ENCODE data around the gene PVRIG.
A peak's percentile ranks its signal among the peaks of the same experiment; 100 is the strongest.
"Not testable (repeated sequence)": the region's sequence is repeated elsewhere in the genome, so short reads cannot be mapped to it uniquely, and the experiment has no call there.

PVRIG gene

DNA sequence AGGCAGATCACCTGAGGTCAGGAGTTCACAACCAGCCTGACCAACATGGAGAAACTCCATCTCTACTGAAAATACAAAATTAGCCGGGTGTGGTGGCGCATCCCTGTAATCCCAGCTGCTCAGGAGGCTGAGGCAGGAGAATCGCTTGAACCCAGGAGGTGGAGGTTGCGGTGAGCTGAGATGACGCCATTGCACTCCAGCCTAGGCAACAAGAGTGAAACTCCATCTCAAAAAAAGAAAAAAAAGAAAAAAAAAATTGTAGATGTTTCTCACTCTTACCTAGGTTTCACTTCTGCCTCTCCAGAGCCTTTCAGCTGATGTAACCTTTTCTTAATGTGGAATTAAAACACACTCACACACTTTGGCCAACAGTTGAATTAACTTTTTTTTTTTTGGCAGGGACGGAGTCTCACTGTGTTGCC lies 23.8 kb upstream of the PVRIG start:
- DNase-seq: not testable (repeated sequence)

DNA sequence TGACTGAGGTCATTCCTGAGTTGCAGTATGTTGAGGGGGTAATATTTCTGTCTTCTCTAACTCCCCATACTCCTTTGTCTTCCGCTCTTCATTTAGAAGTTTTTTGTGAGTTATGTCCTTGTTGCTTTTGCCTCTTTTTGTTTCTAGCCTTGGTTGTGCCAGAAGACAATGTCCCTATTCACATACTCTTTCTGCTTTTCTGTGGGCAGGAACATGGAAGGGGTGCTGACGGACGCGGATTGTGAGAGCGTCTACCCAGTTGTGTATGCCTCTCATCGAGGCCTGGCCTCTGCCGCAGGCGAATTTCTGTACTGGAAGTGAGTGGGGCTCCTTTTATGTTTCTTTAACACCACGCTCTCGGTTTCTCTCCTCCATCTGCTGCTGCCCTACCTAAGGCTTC lies 21.5 kb upstream of the PVRIG start:
- DNase-seq: no peak

DNA sequence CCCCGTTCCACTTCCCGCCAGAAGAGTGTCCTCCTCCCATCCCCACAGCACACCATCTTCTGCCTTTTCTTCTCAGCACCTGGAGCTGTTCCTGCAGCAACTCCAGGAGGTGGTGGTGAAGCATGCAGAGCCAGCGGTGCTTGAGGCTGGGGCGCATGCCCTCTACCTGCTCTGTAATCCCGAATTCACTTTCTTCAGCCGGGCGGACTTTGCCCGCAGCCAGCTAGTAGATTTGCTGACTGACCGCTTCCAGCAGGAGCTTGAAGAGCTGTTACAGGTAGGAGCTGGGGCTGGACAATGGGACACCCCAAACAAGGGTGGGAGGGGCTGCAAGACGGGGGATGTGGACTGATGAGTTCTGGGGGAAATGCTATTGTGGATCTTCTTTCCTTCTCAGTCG lies 19.1 kb upstream of the PVRIG start:
- DNase-seq: no peak

DNA sequence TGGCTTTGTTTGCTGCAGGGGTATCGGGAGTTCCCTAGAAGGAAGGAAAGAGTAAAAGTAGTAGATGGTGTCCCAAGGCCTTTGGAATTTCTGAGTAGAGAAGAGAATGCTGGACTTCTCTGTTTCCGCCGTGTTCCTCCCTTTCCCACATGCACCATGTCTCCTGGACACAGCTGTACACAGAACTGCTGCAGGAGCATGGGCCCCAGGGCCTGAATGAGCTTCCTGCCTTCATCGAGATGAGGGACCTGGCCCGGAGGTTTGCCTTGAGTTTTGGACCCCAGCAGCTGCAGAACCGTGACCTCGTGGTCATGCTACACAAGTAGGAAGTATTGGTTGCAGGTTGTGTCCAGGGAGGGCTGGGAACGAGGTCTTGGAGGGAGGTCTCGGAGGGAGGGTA lies 15.3 kb upstream of the PVRIG start:
- no peak for DNase-seq

DNA sequence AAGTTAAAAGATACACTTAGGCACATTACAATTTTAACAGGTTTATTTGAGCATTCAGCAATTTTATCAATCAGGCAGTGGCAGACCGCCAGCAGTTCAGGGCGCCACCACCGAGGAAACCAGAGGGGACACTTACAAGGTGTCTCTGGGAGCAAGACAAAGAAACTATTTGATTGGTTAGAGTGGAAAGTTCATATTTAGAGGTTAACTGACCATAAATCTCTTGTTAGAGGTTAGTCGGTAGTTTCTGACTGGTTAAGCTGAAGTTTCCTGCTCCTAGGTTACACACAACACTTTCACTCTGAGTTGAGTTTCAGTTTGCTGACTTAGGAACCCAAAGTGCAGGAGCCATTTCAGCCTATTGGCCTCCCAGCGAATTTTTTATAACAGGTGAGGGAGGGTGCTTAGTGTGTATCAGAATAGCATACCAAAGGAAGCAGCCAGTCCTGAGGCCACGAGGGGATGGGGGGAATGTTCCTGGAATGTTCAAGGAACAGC lies 10.8 kb upstream of the PVRIG start:
- DNase-seq: no peak

DNA sequence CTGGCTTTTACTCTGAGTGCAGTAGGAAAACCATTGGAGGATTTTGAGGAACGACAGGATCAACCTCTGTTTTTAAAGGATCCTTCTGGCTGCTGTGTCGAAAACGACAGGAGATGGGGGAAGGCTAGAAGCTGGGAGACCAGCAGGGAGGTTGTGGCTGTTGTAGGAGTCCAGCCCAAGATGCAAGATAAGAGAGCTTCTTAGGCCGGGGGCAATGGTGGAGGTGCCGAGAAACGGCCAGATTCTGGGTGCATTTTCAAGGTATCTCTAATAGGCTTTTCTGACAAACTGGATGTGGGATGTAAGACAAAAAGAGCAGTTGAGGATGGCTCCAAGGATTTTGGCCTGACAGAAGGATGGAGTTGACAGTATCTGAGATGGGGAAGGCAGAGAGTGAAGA lies 10.3 kb upstream of the PVRIG start:
- no peak for DNase-seq

DNA sequence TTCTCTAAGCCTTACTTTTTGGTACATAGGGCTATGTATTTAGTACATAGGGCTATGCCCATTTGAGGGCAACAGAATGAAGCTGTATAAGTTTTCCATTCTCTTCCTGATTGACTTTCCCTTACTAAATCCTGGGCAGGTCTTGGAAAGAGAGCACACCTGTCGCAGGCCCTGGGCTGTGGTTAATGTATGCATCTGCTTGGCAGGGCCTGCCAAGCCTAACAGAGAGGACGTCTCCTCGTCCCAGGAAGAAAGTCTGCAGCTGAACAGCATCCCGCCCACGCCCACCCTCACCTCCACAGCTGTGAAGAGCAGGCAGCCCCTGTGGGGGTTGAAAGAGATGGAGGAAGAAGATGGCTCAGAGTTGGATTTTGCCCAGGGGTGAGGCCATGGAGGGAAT lies 8.9 kb upstream of the PVRIG start:
- DNase-seq: no peak

DNA sequence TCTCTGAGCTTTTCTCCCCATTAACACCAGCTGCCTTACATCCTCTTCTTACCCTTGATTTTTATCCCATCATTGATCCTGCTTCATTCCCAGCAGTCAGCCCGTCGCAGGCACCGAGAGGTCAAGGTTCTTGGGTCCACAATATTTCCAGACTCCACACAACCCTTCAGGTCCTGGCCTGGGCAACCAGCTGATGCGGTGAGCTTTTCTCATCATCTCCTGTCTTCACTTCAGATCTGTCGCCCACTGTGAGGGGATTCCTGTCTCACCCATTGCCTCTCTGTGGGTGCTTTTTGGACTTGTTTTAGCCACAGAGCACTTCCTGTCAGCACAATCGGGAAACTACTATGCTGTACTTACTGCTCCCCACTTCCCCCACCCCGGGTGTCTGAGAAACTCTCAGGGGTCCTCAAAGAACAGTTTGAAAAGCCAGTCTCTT lies 8.4 kb upstream of the PVRIG start:
- no peak for DNase-seq

DNA sequence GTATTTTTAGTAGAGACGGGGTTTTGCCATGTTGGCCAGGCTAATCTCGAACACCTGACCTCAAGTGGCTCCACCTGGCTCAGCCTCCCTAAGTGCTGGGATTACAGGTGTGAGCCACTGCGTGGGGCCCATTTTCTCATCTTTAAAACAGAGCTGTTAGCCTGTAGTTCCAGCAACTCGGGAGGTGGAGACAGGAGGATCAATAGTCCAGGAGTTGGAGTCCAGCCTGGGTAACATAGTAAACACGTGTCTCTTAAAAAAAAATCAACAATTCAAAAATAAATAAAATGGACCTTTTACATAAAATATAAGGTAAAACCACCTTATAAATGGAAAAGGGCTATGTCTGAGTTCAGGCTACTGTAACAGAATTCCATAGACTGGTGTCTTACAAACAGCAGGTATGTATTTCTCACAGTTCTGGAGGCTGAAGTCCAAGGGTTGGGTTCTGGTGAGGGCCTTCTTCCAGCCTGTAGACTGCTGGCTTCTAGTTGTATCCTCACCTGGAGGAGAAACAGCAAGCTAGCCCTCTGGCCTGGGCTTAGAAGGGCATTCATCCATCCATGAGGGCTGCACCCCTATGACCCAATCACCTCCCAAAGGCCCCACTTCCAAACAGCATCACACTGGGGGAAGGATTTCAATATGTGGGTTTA lies 7.0 kb upstream of the PVRIG start:
- DNase-seq: no peak

DNA sequence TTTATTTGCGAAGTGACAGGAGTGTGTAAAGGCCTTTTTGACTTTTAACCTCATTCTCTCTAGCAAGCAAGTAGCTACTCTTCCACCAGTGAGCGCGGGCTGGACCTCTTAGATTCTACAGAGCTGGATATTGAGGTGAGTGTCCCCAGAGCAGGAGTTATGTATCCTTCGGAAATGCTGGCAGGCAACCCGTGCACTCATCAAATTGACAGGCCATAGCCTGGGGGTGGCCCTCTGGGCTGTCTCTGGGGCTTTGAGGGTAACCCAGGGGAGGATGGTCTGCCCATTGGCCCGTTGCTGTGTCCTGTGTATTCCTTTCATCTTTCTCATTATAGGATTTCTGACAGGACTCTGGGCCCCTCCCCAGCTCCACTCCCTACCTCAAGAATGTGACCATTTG lies 6.1 kb upstream of the PVRIG start:
- no peak for DNase-seq

DNA sequence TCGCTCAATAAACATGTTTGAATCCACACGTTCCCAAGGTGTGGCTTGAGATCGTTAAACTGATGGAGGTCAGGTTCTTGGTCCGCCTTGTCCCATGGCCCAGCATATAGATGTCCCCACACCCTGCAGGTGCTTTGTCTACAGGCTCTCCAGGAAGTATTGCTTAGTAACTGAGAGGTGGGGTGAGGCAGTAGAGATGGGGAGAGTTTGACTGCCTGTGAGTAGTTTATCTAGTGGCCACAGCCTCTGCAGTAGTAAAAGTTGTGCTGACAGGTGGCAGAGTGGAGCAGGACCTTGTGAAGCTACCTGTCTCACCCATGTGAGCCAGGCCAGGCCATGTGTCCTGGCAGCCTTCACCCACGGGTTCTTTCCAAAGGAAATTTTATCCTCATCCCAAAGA lies 5.4 kb upstream of the PVRIG start:
- not testable (repeated sequence) for DNase-seq

DNA sequence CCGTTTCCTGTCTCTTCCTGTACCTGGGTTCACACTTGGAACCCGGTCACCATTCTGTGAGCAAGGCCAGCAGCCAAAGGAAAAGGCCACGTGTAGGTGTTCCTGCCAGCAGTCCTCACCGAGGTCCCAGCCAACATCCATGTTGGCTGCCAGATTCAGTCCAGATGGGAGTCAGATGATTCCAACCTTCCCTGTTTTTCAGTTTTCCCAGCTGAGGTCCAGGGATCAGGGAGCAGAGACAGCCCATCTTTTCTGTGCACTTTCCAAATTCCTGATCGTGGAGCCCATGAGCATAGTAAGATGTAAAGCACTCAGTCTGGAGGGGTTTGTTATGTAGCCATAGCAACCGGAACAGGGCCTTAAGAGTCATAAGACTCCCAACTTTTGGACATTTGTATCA lies 3.9 kb upstream of the PVRIG start:
- peak; percentile 29 for DNase-seq

DNA sequence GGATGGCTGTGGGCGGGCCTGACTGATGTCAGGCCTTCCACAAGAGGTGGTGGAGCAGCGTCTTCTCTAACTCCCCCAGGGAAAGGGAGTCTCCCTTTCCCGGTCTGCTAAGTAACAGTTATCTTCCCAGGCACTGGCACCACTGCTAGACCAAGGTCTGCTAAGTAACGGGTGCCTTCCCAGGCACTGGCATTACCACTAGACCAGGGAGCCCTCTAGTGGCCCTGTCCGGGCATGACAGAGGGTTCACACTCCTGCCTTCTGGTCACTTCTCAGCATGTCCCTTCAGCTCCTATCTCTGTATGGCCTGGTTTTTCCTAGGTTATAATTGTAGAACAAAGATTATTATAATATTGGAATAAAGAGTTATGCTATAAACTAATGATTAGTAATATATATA lies 1.8 kb upstream of the PVRIG start:
- not testable (repeated sequence) for DNase-seq

DNA sequence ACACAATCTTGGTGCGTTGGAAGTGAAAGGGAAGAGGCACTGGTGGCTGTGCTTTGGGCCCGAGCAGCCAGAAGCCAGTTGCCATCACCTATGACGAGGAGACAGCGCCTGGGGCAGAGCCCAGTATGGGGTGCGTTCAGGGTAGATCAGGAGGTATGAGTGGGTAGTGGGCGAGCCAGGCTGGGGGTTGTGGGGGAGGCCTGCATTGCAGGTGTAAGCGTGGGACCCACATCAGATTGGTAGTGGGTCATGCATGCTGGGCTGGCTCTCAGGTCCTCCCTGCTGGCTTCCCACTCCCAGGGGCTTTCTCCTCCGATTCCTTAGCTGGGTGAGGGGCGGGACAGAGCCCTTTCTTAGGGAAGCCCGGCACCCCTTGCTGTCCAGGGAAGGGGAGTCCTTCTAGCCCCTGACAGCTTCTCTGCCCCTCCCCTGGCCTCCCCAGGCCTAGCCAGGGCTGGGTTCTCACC lies 445 bp upstream of the PVRIG start:
- no peak for DNase-seq

DNA sequence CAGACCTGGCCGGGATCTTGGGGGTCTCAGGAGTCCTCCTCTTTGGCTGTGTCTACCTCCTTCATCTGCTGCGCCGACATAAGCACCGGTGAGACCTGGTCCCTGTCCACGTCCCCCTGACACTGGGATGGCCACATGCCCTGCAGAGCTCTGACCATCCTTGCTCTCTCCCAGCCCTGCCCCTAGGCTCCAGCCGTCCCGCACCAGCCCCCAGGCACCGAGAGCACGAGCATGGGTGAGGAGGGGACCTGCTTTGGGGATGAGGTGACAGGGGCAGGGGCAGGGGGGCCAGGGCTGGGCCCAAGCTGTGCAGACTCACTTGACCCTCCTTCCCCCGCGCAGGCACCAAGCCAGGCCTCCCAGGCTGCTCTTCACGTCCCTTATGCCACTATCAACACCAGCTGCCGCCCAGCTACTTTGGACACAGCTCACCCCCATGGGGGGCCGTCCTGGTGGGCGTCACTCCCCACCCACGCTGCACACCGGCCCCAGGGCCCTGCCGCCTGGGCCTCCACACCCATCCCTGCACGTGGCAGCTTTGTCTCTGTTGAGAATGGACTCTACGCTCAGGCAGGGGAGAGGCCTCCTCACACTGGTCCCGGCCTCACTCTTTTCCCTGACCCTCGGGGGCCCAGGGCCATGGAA lies 959 bp downstream of the PVRIG start:
- DNase-seq: no peak

DNA sequence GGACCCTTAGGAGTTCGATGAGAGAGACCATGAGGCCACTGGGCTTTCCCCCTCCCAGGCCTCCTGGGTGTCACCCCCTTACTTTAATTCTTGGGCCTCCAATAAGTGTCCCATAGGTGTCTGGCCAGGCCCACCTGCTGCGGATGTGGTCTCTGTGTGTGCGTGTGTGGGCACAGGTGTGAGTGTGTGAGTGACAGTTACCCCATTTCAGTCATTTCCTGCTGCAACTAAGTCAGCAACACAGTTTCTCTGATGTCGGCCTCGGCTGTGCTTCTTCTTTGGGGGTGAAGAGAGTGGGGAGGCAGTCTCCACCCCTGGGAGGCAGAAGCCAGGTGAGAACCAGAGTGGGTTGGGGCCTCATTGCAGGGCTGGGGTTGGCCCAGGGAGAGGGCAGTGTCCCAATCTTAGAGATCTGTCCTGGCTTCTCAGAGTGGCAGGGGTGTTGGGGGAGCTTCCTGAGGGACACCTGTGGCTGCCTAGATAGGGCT lies 1.5 kb downstream of the PVRIG start:
- DNase-seq: no peak

DNA sequence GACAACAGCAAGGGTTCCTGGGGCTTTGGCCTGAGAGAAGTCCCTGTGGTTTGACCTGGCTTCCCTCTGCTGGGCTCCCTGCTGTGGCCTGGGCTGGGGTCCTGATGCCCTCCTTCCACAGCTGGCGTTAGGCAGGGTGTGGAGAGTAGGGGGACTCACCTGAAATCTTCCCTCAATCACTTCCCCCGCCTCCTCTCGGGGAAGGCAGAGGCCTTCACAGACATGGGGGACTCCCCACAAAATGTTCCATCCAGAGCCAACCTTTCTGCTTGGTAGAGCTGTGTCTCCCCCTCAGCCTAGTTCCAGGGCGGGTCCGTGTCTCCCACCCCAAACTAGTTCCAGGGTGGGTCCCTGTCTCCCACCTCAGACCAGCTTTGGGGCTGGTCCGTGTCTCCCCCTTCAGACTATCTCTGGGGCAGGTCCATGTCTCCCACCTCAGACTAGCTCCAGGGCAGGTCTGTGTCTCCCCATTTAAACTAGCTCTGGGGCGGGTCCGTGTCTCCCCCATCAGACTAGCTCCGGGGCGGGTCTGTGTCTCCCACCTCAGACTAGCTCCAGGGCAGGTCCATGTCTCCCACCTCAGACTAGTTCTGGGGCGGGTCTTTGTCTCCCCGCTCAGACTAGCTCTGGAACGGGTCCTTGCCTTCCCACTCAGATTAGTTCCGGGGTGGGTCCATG lies 2.2 kb downstream of the PVRIG start:
- DNase-seq: no peak

DNA sequence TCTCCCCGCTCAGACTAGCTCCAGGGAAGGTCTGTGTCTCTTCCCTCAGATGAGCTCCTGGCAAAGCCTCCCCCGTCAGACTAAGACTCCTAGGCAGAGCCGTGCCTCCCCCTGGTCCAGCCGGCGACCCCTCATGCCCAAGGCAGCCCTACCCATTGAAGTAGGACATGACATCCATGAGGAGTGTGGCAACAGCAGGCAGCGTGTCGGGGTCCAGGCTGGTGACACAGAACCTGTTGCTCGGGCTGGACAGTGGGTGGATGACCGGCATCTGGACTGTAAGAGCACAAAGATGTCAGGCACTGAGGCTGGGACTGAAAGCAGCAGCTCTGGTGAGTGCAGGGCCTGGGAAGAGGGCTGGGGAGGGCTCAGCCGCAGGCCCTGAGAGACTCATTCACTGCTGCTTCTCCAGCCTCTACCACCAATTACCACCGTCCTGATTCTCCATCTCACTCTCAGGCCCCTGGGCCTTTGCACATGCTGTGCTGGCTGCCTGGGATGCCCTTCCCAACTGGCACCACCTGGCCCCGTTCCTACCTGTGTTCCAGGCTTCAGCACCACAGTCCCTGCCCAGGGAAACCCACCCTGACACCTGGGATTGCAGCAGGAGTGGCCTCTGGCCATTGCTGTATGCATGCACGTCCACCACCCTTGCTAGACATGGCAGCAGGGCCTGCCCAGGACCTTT lies 2.8 kb downstream of the PVRIG start:
- no peak for DNase-seq

DNA sequence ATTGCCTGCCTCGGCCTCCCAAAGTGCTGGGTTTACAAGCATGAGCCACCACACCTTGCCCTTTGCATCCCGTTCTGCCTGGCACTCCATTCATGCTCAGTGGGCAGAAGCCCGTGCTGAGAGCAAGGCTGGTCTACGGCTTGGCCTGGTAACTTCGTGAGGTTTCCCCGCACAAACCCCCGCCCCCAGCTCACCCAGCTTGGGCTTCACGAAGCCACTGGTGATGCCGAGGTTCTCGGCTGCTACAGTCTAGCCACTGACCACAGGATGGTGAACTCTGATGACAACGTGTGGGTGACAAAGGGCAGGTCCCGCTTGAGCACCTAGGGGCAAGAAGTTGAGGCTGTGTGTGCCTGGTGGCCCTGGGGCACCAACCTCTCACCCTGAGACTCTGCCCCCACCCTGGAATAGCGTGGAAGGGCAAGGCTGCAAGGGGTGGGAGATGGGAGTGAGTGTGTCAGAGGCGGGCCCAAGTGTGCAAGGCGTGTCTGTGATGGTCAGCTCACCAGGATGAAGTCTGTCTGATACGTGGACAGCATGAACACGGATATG lies 3.7 kb downstream of the PVRIG start:
- not testable (repeated sequence) for DNase-seq

DNA sequence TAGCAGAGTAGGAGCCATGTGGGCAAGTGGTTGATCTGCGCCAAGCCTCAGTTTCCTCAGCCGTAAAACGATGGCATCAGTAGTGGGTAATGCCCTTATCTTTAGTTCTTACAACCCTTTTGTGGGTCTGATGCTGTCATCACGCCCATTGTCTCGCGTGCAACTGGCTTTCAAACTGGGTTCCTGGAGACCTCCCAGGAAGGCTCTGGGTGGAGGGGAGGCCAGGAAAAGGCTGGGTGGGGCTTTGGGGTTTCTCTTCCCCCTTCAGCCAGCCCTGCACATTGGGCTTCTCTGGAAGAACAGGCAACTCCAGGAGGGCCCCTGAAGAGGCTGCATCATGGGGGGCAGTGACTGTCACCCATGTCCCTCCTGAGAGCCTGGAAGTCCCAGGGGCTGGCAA lies 5.1 kb downstream of the PVRIG start:
- DNase-seq: not testable (repeated sequence)

DNA sequence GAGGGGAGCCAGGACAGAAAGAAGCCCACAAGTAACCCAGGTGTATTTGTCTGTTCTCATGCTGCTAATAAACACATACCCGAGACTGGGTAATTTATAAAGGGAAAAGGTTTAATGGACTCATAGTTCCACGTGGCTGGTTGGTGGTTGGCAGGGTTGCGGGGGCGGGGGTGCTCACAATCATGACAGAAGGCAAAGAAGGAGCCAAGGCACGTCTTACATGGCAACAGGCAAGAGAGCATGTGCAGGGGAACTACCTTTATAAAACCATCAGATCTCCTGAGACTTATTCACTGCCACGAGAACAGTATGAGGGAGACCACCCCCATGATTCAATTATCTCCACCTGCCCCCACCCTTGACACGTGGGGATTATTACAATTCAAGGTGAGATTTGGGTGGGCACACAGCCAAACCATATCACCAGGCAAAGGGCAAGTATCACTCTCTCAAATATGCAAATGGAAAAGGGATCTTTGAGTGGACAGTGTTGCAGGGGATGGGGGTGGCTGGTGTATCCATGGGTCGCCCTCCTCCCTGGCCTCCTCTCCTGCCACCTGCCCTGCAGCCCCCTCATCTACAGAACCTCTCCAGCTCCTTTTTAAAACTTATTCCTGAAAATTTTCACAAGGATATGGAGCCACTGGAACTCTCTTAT lies 15.0 kb downstream of the PVRIG start:
- not testable (repeated sequence) for DNase-seq

DNA sequence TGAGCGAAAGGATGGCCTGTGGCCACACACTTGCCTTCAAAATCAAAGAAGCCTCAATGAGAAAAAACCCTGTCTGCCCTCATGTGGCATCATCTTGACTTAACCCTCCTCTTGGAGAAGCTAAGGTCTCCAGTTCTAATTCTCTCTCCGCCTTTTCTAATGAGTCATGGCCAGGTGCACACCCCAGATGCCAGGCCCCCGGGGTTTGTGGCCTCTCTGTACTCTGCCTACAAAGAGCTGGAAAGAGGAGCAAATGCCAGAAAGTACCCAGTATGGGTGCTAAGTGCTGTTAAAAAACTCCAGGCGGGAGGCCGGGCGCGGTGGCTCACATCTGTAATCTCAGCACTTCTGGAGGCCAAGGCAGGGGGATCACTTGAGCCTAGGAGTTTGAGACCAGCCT lies 20.2 kb downstream of the PVRIG start:
- not testable (repeated sequence) for DNase-seq
